Kidney (tissue), 14 donors: ENCODE measurements around the gene EPHB3. TPM values are rescaled to one million over a fixed set of nuclear protein-coding genes. Genes with fewer than 3 reads are reported as not detected.
"Not testable (repeated sequence)": the region's sequence is repeated elsewhere in the genome, so short reads cannot be mapped to it uniquely, and the experiment has no call there.

Experiments used
- DNase-seq, 5 donors: peaks; one replicate each; pipeline ENCODE4 v3.0.0-alpha.2; 2013 to 2020
- FAIRE-seq: peaks from 2 replicates; lab custom pipeline; 2012; peaks lifted over from hg19 to GRCh38; lab: Jason Lieb, UNC
- H3K27ac ChIP-seq, 2 donors: one replicate each; pipeline ENCODE4 v1.7.0; 2013; ENCODE audit warnings: low read depth in 2 of 2, low read length in 2 of 2, inconsistent platforms in 1 of 2
- H3K27me3 ChIP-seq: one replicate; pipeline ENCODE4 v1.7.1; 2013; ENCODE audit warnings: low read length, inconsistent platforms; ENCODE audit not compliant: control insufficient read depth, insufficient read depth
- H3K36me3 ChIP-seq, 3 donors: one replicate each; pipeline versions ENCODE4 v1.7.0 to v1.7.1; 2013; ENCODE audit warnings: low read length in 3 of 3, control low read depth in 1 of 3, inconsistent platforms in 1 of 3; ENCODE audit not compliant: insufficient read depth in 3 of 3, control insufficient read depth in 2 of 3
- H3K4me1 ChIP-seq, 3 donors: one replicate each; pipeline versions ENCODE4 v1.7.0 to v1.7.1; 2013; ENCODE audit warnings: low read length in 3 of 3, inconsistent platforms in 1 of 3, low read depth in 1 of 3; ENCODE audit not compliant: control insufficient read depth in 2 of 3, insufficient read depth in 2 of 3
- H3K4me3 ChIP-seq, 3 donors: one replicate each; pipeline versions ENCODE4 v1.7.0 to v1.8.1; 2013; ENCODE audit warnings: low read length in 3 of 3, control low read depth in 1 of 3, inconsistent platforms in 1 of 3
- H3K9ac ChIP-seq, 3 donors: one replicate each; pipeline versions ENCODE4 v1.7.0 to v1.7.1; 2013; ENCODE audit warnings: low read length in 3 of 3, control low read depth in 1 of 3, inconsistent platforms in 1 of 3
- H3K9me3 ChIP-seq, 3 donors: one replicate each; pipeline versions ENCODE4 v1.7.0 to v1.7.1; 2013; ENCODE audit warnings: low read length in 3 of 3, control low read depth in 1 of 3, inconsistent platforms in 1 of 3; ENCODE audit not compliant: control insufficient read depth in 2 of 3, insufficient read depth in 1 of 3
- intact Hi-C: fragments of 100-400 bp; cut with DNase I; formaldehyde crosslinking; loops from one replicate; pipeline ENCODE4 v1.11.1; 2022
- polyA plus RNA-seq: library from polyadenylated mRNA; stranded (reverse); fragments of 350-450 nt; fragmentation: Illumina TruSeq; extraction: RNeasy Lipid Tissue Mini Kit (QIAGEN cat#74804); gene quantifications from one replicate; pipeline ENCODE4 v1.2.3, GENCODE V29; 2014; ENCODE audit warnings: low read depth, low replicate concordance; ENCODE audit not compliant: insufficient read depth
- total RNA-seq: library from RNA; stranded (reverse); fragmentation: NEBNext Ultra II Directional; extraction: Animal tissue kit (Norgen Biotek cat#: 25700); gene quantifications from one replicate; pipeline ENCODE4 v1.2.1, GENCODE V29; 2021
- TF ChIP-seq, protein P1 (sequence below): IDR thresholded peaks from 3 replicates; pipeline ENCODE4 v1.5.1; 2012; ENCODE audit warnings: mild to moderate bottlenecking, moderate library complexity, borderline replicate concordance; ENCODE audit not compliant: insufficient read depth; ENCODE audit errors: extremely low read depth
- donor health status: control.
- donor health status: control.
- donor health status: control.
- donor health status: control.
- donor health status: control.
- donor health status: DM: yes; HTN: yes; CAD: no.
- donor health status: Normal renal cell carcinoma (clear cell type).

Gene EPHB3
- total and polyA plus RNA-seq, 2 donors from 2014 or later: 1.4 to 3.8 TPM

DNA sequence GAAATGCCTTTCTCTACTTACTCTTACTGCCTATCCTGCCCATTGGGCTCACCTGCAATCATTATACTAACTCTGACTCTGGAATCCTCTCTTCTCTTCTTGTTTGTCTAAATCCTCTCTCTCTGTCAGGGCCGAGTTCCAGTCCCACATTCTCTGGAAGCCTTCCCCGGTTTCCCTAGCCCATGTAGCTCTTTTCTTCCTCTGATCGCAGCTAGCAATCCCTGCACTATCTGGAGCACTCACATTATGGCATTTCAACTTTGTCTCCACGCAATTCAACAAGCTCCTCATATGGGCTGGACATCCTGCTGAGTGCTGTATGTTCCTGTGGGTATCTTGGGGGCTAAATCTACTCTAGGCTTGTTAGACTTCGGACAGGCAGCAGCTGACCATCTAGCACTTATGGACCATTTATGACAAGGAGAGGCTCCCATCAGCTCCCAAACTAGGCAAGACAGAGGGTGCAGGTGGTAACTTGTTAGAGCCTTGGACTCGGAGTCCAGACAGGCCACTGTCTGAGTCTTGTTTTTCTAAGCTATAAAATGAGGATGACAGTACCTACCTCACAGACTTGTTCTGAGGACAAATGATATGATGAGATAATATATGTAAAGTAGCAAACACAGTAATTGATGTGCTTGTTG is 58.3 kb downstream of the EPHB3 start:
- no peaks in the 10 kb centered on the region for H3K36me3 ChIP-seq
- H3K9me3 ChIP-seq: no peaks in the 10 kb centered on the region
- intact Hi-C loops: no loop called here
- DNase-seq (no peak), FAIRE-seq (no peak)
- no peak overlapping the region for H3K27ac ChIP-seq
- no peaks in the 10 kb centered on the region for H3K27me3 ChIP-seq
- no peak overlapping the region for H3K4me3 ChIP-seq
- no peak overlapping the region for H3K9ac ChIP-seq
- TF ChIP-seq, protein P1, sequence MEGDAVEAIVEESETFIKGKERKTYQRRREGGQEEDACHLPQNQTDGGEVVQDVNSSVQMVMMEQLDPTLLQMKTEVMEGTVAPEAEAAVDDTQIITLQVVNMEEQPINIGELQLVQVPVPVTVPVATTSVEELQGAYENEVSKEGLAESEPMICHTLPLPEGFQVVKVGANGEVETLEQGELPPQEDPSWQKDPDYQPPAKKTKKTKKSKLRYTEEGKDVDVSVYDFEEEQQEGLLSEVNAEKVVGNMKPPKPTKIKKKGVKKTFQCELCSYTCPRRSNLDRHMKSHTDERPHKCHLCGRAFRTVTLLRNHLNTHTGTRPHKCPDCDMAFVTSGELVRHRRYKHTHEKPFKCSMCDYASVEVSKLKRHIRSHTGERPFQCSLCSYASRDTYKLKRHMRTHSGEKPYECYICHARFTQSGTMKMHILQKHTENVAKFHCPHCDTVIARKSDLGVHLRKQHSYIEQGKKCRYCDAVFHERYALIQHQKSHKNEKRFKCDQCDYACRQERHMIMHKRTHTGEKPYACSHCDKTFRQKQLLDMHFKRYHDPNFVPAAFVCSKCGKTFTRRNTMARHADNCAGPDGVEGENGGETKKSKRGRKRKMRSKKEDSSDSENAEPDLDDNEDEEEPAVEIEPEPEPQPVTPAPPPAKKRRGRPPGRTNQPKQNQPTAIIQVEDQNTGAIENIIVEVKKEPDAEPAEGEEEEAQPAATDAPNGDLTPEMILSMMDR: no peak
- H3K4me1 ChIP-seq: peaks cover 0 to 2% (median 0%) of the 10 kb centered on the region in 3 donors

- intact Hi-C loops: no loop called here
These were observed 59.0 kb downstream of the EPHB3 start for GRCh38 chr3:184620475-184621119.

DNA sequence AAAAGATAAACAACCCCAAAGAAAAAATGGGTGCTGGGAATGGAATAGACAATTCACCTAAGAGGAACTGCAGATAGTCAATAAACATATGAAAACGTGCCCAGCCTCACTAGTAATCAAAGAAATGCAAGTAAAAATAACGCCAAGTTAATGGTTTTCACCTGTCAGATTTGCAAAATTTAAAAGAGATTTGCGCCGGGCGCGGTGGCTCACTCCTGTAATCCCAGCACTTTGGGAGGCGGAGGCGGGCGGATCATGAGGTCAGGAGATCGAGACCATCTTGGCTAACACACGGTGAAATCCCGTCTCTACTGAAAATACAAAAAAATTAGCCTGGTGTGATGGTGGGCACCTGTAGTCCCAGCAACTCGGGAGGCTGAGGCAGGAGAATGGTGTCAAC is 60.6 kb downstream of the EPHB3 start:
- H3K36me3 ChIP-seq, H3K4me1 ChIP-seq, FAIRE-seq, H3K27ac ChIP-seq, H3K27me3 ChIP-seq, intact Hi-C loops, H3K9ac ChIP-seq, H3K9me3 ChIP-seq, H3K4me3 ChIP-seq, DNase-seq: not testable (repeated sequence)

More at GRCh38 chr3:184620475-184621119, 59.0 kb downstream of the EPHB3 start:
- Histone ChIP-seq H3K4me3 (no peak overlapping the region), H3K9ac (no peak overlapping the region), H3K4me1 (peaks cover 0 to 2% (median 0%) of the 10 kb centered on the region in 3 donors), H3K27me3 (no peaks in the 10 kb centered on the region), H3K27ac (no peak overlapping the region), H3K36me3 (no peaks in the 10 kb centered on the region), H3K9me3 (no peaks in the 10 kb centered on the region)
- DNase-seq (no peak), FAIRE-seq (no peak)
- TF ChIP-seq, protein P1: no peak

DNA sequence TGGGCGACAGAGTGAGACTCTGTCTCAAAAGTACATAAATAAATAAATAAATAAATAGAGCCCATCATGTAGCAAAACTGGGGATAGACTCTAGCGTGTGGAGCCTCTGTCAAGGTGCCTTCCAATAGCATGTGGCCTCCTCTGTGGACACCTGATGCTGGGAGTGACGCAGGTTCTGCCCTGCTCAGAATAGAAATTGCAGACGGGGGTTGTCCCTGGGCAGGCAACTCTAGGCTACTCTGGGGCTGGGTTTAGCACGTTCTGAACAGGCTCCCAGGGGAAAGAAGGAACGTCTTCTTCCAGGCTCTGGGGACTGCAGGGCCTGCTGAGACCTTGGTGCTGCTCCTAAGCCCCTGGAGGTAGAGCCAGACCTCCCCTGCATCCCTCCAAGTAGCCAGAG is 65.3 kb downstream of the EPHB3 start:
- Histone ChIP-seq H3K27ac (no peak overlapping the region), H3K9ac (no peak overlapping the region), H3K27me3 (no peaks in the 10 kb centered on the region), H3K9me3 (no peaks in the 10 kb centered on the region), H3K36me3 (no peaks in the 10 kb centered on the region), H3K4me3 (no peak overlapping the region), H3K4me1 (no peaks in the 10 kb centered on the region)
- TF ChIP-seq, protein P1: no peak
- DNase-seq: no peak
- intact Hi-C loops: no loop called here
- no peak for FAIRE-seq
